GM18502 (cell line): Measurements from ENCODE around the gene GALM.
"Not testable (repeated sequence)": the region's sequence is repeated elsewhere in the genome, so short reads cannot be mapped to it uniquely, and the experiment has no call there.

Experiments
- ATAC-seq: cut with Tn5 transposase; IDR thresholded peaks from one replicate; pipeline ENCODE4 v1.9.1; 2021; ENCODE audit warnings: mild to moderate bottlenecking; ENCODE audit not compliant: unreplicated experiment, poor library complexity

Gene GALM

DNA sequence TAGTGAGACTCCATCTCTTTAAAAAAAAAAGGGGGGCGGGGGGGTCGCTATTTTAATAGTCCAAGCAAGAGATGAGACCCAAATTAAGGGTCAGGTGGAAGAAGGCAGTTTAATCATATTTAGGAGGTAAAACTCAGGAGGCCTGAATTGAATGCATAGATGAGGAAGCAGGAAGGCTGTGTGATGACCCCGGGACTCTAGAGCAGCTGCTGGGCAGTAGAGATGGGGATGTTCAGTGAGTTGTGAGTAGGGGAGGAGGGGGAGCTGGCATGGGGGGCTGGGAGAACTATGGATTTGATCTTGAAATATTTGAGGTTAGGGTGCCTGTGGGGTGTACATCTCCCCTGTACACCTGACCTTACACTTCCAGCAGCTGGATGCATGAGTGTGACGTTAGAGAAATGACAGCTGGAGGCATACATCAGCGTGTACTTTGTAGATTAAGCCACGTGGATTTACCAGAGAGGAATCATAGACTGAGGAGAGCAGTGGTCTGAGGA lies 41.0 kb downstream of the GALM start:
- no peak for ATAC-seq

DNA sequence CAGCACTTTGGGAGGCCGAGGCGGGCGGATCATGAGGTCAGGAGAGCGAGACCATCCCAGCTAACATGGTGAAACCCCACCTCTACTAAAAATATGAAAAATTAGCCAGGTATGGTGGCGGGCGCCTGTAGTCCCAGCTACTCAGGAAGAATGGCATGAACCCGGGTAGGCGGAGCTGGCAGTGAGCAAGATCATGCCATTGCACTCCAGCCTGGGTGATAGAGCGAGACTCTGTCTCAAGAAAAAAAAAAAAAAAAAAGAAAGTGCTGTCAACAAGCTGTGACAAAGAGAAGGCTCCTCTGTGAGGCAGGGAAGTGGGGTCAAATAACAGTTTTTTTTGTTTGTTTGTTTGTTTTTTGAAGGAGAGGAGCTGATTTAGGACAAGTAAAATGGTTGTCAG lies 42.6 kb downstream of the GALM start:
- not testable (repeated sequence) for ATAC-seq

DNA sequence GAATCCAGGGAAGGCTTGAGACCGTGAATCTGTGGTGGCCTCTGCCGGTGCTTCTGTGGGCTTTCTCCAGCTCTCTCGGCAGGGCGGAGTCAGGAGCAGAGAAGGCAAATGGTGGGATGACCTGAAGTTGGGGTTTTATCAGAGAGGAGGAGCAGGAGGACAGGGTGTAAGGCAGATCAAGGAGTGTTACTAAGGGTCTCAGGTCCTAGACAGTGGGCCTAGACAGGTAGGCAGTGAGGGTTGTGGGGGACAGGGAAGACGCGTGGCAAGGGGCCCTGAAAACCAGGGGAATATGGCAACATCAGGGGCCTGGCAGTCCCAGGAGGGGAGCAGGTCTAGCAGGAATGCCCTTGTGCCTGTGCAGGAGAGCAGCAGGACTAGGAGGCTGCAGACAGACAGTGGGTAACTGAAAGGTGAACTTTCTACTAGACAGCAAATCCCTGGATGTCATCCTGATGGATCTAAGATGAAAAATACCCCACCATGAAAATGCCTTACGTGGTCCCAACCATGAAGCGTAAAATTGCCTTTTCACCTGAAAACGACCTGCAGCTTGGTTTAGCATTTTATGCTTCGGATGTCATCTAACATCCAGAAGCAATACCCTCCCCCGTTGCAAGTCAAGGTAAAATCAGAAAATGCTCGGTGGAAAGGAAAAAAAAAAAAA lies 43.1 kb downstream of the GALM start:
- ATAC-seq = no peak

DNA sequence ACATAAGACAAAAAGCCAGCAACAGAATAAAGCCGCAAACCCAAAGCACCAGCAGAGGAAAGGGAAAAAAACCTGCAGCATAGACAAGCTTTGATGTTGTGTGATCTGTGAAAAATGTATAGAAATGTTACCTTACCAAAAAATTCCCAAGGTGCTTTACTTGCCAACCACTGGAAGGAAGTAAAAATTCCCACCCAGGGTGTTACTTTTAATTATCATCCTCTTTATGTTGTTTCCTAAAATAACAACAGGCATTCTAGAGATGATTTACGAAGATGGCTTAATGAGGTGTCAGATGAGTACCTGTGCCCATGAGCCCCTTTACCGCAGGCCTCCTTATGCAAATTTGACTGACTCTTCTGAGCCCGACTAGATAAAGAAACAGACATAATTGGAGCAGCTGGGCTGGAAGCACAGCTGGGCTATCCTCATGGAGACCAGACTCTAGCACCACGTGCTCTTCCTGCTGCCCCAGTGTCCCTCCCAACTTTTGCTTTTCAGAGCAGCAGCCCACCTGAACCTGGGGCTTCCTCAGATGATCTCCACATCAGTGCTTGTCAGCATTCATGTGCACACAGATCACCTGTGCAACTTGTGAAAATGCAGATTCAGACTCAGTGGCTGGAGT lies 43.8 kb downstream of the GALM start:
- peak; percentile 72 for ATAC-seq

DNA sequence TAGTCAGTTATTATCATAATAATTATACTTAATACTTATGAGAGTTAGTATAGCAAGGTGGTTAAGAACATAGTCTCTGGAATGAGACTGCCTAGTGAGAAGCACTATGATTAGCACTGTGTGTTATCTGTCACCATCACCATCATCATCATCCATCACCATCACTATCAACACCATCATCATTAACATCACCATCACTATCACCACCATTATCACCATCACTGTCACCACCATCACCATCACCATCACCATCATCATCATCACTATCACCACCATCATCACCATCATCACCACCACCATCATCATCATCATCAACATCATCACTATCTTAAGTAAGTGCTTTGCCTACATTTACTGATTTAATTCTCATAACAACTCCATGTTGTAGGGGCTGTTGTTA lies 45.6 kb downstream of the GALM start:
- no peak for ATAC-seq

DNA sequence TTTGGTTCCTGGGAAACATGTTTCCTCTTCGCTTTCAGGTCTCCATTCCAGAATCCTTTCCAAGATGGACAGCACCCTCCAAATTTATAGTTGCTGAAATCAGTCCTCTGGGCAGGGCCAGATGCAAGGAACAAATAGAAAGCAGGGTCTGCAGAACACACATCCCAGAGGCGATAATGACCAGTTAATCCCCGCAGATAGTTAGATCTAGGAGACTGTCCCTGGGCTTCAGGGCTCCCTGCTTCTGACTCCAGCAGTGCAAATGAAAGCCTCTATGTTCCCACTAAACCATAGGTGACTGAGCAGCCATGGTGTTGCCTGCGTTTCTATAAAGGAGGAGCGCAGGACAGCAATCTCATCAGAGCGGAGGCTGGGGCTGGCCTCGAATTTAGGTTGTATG lies 46.5 kb downstream of the GALM start:
- no peak for ATAC-seq

DNA sequence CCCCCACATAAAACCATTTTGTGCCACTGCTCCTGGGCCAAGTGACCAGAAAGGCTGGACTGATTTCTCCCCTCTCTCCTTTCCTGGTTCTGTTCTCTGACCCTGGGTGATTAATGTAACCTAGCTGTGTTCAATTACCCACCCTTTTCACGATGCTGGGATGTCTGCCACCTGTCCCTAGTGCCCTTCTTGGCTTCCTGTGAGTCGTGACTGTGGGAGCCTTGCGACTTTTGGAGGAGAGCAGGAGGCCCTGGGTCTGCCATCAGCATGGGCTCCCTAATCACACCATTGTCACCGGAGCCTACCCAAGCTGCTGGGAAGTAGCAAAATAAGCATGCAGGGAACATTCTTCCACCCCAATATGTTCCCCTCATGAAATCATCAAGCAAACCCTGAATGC lies 47.0 kb downstream of the GALM start:
- ATAC-seq = no peak

DNA sequence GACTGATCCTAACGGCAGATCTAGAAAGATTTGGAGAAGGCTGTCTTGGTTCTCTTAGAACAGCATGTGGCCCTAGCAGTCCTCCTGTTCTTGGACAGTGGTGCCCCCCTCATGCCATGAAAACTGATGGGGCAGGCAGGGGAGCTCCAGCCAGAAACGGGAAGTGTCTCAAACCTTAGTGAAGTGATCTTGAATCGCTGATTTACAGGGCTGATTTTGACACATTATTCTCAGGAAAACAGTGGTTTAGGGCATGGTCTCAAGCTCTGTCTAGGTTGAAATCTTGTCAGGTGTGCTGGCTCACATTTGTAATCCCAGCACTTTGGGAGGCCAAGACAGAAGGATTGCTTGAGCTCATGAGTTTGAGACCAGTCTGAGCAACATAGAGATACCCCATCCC lies 47.4 kb downstream of the GALM start:
- ATAC-seq = no peak

DNA sequence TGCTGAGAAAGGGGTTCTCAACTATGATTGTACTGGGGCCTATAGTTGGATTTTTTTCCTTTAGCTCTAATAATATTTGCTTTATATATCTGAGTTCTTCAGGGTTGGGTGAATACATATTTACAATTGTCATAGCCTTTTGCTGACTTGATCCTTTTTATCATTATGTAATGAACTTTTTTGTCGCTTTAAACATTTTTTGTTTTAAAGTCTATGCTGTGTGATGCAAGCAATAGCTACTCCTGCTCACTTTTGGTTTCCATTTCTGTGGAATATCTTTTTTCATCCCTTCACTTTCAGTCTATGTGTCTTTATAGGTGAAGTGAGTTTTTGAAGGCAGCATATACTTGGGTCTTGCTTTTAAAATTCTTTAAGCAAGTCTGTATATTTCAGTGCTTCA lies 49.0 kb downstream of the GALM start:
- ATAC-seq = not testable (repeated sequence)

DNA sequence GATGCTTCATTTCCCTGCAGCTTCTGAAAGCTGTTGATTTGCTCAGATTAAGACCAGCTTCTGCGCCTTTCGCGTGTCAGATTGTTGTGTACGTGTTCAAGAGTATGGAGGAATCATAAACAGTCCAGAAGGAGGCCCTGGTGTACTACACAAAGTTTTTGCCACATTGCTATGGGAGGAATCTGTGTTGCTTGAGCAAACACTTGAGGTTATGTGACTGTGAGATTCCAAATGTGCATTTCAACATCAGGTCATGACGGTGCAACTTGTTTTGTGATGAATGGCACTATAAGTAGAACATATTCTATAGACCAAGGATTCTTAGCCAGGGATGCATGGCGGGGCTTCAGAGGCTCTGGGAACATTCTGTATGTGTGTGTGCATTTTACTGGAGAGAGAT lies 50.3 kb downstream of the GALM start:
- no peak for ATAC-seq

DNA sequence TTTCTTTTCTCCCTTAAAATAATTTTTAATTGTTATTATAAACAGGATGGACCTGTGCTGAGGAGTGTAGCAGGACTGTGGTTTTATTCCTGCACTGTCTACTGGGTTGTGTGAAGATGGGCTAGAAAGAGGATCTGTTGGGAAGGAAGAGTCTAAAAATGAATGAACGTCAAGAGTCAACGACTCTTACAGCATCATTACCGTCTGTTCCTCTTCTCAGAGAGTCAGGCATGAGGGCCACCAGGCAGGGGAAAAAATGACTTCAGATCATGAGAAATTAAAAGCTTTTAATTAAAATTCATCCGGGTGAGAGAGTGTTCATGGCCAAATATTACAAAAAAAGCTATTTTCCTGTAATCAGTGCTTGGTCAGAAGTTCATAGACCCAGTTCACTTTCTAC lies 52.7 kb downstream of the GALM start:
- no peak for ATAC-seq

DNA sequence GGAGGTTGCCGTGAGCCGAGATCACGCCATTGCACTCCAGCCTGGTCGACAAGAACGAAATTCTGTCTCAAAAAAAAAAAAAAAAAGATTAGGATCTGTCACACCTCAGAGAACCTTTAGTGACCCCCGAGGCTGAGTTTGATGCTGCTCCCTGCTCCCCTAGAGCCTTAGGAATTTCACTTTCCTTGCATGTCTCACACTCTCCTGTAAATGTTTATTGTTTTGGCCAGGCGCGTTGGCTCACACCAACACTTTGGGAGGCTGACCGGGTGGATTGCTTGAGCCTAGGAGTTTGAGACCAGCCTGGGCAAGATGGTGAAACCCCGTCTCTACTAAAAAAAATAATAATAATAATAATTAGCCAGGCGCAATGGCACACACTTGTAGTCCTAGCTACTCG lies 53.8 kb downstream of the GALM start:
- ATAC-seq = no peak

DNA sequence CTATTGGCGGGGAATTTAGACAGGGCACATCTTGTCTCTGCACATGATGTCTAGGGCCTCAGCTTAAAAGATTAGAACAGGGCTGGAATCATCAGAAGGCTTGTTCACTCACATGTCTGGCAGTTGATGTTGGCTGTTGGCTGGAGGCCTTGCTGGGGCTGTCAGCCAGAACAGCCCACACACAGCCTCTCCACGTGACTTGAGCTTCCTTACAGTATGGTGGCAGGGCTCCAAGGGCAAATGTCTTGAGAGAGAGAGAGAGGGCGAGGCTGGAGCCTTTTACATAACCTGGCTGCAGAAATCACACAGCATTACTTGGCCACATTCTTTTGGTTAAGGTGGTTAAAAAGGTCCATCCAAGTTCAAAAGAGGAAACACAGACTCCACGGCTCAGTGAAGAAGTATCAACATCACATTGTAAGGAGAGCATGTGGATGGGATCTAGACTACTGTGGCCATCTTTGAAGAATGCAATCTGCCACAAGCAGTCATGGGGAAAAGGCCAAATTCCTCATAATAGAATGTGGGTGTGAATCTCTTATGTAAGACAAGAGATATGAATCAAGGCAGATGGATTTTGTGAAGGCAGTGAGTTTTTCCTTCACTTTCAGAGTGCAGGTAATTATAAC lies 54.8 kb downstream of the GALM start:
- ATAC-seq = peak; percentile 50

DNA sequence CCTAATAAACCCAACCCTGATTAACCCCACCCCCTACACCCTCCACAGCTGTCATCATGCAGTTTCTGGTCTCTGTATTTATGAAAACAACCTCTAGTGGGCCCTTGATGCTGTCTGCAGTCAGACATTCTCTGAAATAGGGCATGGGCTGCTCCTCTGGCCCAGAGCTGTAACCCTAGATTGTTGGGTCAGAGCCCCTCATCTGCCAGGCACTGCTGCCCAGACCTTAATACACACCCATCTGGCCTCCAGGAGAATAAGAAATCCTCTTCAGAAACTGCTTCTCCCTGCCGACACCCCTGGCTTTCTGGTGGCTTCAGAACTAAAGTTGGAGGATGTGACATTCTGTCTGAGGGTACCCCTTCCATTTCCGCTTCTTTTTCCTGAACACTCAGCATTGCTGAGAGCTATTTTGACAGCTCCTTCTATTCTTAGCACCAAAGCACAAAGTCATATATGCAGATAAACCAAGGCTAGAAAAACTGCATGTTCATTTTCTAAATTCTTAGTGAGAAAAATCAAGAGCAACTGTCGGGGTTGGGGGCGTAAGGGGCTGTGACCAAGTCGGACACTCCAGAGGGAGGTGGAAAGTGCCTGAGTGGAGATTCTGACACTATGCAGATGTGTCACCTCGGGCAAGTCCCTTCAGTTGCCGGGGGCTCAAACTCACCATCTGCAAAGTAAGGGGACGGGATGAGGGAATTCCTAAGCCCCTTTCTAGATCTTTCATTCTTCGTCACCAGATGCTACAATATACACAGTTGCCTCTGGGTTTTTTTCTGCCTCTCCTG lies 56.6 kb downstream of the GALM start:
- ATAC-seq = peak; percentile 52

DNA sequence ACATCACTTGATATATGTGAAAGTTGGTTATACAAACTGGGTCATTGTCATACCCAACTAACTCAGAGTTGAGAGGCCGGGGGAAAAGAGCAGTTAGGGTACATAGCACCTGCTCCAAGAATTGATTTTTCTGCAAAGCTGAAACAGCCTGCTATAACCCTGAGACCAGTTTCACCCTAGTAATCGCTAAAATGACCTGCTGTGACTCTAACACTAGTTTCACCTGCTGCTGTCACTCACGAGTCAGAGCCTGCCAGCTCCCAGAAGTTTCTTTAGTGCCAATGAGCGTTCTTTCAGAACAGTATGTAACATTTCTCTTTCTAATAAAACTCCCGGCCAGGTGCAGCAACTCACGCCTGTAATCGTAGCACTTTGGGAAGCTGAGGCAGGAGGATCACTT lies 57.3 kb downstream of the GALM start:
- peak; percentile 36 for ATAC-seq

DNA sequence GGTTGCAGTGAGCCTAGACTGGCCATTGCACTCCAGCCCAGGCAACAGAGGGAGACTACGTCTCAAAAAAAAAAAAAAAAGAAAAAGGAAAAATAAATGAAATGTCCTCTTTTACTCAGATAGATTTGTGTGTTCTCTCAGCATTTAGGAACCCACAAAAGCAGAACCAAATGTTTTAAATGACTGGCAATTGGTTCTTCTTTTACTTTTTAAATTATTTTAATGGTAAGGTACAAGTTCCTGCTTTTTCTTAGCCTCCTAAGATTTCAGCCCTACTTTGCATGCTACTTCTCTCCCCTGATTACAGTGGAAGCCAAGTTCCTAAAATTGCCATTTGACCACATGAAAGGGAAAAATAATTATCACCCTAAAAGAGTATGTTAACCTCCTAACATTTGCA lies 61.7 kb downstream of the GALM start:
- no peak for ATAC-seq

DNA sequence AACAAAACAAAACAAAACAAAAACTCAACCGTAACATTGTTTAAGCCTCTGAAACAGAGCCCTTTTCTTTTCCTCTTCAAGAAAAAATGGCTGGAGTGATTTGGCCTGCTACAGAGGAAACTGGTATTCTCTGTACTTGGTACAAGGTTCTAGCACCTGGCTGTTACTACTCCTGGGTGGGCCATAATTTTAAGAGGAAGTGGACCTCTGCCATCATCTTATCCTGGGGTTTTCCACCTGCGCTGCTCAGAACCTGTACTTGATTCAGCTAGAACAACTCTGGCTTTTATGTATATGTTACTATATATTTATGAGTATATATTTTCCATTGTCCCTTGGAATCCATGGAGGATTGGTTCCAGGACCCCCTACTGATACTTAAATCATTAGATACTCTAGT lies 62.8 kb downstream of the GALM start:
- no peak for ATAC-seq

DNA sequence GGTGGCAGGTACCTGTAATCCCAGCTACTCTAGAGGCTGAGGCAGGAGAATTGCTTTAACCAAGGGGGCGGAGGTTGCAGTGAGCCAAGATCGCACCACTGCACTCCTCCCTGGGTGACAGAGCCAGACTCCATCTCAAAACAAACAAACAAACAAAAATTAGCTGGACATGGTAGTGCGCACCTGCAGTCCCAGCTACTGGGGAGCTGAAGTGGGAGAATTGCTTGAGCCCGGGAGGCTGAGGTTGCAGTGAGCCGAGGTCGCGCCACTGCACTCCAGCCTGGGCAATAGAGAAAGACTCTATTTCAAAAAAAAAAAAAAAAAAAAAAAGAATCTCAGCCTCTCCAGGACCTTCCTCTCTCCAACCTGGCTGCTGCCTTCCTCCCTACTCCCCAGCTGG lies 65.2 kb downstream of the GALM start:
- no peak for ATAC-seq

DNA sequence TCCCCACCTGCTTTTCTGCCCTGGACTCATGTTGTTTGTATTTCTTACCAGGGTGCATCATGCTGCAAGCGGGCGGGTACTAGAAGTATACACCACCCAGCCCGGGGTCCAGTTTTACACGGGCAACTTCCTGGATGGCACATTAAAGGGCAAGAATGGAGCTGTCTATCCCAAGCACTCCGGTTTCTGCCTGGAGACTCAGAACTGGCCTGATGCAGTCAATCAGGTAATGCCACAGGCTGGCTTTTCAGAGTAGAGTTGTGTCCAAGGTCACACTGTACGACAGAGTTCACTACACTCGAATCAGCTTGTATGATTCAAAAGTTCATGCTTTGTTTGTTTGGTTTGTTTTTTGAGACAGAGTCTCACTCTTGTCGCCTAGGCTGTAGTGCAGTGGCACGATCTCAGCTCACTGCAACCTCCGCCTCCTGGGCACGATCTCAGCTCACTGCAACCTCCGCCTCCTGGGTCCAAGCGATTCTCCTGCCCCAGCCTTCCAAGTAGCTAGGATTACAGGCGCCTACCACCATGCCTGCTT lies 65.8 kb downstream of the GALM start:
- ATAC-seq = no peak

DNA sequence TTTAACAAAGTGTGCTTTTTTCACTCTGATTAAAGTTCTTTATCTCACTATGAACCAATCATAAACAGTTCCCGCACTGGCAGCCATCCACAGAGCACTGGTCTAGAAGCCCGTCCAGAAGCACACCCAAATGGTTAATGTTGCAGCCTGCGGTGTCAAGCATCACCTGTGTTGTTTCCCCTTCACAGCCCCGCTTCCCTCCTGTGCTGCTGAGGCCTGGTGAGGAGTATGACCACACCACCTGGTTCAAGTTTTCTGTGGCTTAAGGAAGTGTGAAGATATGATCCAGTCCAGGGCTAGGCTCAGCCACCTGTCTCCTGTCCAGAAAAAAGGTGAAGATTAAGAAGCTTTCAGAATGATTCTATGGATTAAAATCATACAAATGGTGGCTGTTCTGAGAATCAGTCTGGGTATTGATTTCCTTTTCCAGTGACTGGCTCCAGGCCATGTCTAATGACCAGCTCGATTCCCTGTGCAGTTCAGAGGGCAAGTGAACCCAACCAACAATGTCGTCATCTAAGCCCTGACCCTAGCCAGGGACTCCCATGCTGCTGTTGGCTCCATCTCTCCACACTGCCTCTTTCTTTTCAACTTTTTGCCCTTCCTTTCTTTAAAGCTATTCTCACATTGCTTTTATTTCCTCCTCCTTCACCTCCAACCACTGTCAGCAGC lies 67.5 kb downstream of the GALM start:
- ATAC-seq = no peak
